VCaP (cell line): ENCODE measurements around the gene LPAR5.

ENCODE experiments used
- H3K27ac ChIP-seq: fragments of 450-650 bp; 2 replicates; pipeline ENCODE4 v1.5.1; 2017
- CTCF ChIP-seq: fragments of 450-650 bp; conservative IDR thresholded peaks from 2 replicates; pipeline ENCODE4 v1.5.1; 2017; ENCODE audit warnings: mild to moderate bottlenecking, moderate library complexity

LPAR5 gene

GRCh38 chr12:6646276-6647082, 10.7 kb upstream of the LPAR5 start:
- no peak for TF ChIP-seq CTCF
- H3K27ac ChIP-seq: no peak overlapping the region

DNA sequence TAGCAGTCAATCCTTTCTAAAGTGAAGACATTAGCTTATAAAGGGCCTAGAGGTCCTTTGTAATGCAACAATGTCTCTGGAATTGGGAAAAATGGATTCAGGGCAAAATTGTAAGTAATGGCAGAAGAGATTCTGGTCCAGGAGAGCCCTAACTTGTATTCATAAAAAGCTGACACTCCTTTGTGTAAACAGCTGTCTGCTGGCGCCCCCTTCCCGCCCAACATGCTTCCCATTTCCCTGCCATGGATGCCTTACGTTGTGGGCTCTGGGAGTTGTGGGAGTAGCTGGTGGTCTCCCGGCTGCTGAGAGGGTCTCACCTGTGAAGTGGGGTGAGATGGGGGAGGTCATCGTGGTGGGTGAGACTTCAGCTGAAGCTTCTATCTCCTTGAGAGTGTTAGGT, 9.1 kb upstream of the LPAR5 start:
- TF ChIP-seq CTCF: no peak
- H3K27ac ChIP-seq: no peak overlapping the region

DNA sequence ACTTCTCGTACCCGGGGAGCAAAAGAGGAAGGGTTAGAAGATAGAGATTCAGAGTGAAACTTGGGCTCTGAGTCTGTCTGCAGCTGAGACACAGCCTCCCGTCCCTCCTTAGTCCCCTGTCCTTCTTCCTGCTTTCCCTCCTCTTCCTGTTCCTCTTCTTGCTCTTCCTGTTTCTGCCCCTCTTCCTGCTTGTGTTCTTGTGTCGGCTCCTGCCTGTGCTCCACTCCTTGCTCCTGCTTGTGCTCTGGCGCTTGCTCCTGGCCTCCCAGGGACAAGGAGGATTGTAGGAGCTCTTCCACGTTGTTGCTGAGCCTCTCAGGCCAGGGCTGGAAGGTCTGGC, 8.5 kb upstream of the LPAR5 start:
- TF ChIP-seq CTCF: no peak
- no peak overlapping the region for H3K27ac ChIP-seq

- H3K27ac ChIP-seq: no peak overlapping the region
- no peak for TF ChIP-seq CTCF
Observed at GRCh38 chr12:6643569-6644256, 8.0 kb upstream of the LPAR5 start.

GRCh38 chr12:6641131-6641530, 5.4 kb upstream of the LPAR5 start:
- TF ChIP-seq CTCF: no peak
- H3K27ac ChIP-seq: no peak overlapping the region

DNA sequence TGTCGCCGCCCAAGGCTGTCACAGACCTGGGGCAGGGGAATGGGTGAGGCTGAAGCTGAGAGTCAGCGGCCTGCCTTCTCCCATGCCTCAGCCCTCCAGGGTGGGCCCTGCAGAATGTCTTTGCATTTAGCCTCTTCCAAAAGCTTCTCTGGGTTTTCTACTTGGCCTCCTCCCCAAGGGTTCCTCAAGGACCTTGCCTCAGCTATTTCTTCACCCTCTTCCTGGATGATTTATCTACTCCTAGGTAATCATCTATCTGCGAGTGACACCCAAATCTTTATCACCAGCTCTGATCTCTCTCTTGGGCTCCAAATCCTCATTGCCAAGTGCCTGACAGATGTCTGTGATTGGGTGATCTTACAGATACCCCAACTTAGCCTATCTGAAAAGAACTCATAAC, 4.7 kb upstream of the LPAR5 start:
- no peak for TF ChIP-seq CTCF

DNA sequence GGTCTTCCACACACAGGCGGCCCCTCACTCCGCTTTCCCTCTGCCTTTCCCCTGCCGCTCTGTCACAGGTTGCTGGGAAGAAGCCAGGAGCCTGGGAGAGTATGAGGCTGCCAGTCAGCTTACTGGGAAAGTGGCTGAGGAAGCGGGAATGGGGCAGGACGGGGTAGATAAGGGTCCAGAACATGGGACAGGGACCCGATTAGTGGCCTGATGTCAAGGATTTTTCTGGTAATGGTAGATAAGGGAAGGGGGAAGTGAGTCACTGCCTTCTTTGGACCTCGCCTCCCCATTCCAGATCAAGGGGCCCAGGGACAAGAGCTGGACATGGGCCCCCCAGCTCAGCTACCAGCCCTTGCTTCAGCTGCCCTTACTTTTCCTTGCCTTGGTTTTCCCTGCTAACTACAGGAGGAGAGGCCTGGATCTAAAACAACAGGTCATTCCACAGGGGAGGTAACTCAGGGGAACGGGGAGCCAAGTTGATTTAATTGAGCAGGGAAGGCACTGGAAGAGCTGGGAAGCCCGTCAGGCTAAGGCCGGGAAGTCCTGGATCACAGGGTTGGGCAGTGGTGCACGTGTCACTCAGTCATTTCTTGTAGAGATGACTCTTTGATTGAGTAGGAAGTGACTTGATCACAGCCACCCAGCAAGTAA, 3.5 kb upstream of the LPAR5 start:
- TF ChIP-seq CTCF: no peak
- H3K27ac ChIP-seq: no peak overlapping the region

More for the DNA sequence above, 4.7 kb upstream of the LPAR5 start:
- no peak overlapping the region for H3K27ac ChIP-seq
